Pulmonary artery endothelial cell (primary cell): Measurements from ENCODE around the gene SLC1A5. TPM values are rescaled to one million over a fixed set of nuclear protein-coding genes. Genes with fewer than 3 reads are reported as not detected.
"Not testable (repeated sequence)": the region's sequence is repeated elsewhere in the genome, so short reads cannot be mapped to it uniquely, and the experiment has no call there.

Source experiments
- DNase-seq: peaks from one replicate; pipeline ENCODE4 v3.0.0-alpha.2; 2011; ENCODE audit warnings: low read depth, low spot score
- total RNA-seq: library from RNA; depleted of rRNA; stranded (reverse); fragments of >200 nt; gene quantifications from 2 replicates; pipeline ENCODE4 v1.2.3, GENCODE V29; 2014

Gene SLC1A5
- total RNA-seq, 1 donor from 2014 or later: 54.9 TPM

- no peak for DNase-seq
Observed at GRCh38 chr19:46802152-46802551, 13.8 kb upstream of the SLC1A5 start.

GRCh38 chr19:46798713-46799112 is 10.3 kb upstream of the SLC1A5 start:
- no peak for DNase-seq

GRCh38 chr19:46797881-46798280 is 9.5 kb upstream of the SLC1A5 start:
- no peak for DNase-seq

GRCh38 chr19:46791944-46792343 is 3.5 kb upstream of the SLC1A5 start:
- DNase-seq: no peak

- no peak for DNase-seq
Observed at GRCh38 chr19:46789371-46789770, 977 bp upstream of the SLC1A5 start.

- no peak for DNase-seq
Observed at GRCh38 chr19:46788968-46789338, 559 bp upstream of the SLC1A5 start.

GRCh38 chr19:46787331-46788261 is 798 bp downstream of the SLC1A5 start:
- DNase-seq: no peak

- DNase-seq: no peak
Observed at GRCh38 chr19:46787040-46787330, 1.4 kb downstream of the SLC1A5 start.

- DNase-seq: no peak
Observed at GRCh38 chr19:46786236-46787039, 2.0 kb downstream of the SLC1A5 start.

- no peak for DNase-seq
Observed at GRCh38 chr19:46785980-46786235, 2.5 kb downstream of the SLC1A5 start.

GRCh38 chr19:46785054-46785979 is 3.1 kb downstream of the SLC1A5 start:
- DNase-seq: no peak

- DNase-seq: no peak
Observed at GRCh38 chr19:46784262-46785053, 3.9 kb downstream of the SLC1A5 start.

- no peak for DNase-seq
Observed at GRCh38 chr19:46783670-46784069, 4.7 kb downstream of the SLC1A5 start.

GRCh38 chr19:46782355-46783019 is 5.9 kb downstream of the SLC1A5 start:
- DNase-seq: no peak

- not testable (repeated sequence) for DNase-seq
Observed at GRCh38 chr19:46777956-46778645, 10.3 kb downstream of the SLC1A5 start.

- no peak for DNase-seq
Observed at GRCh38 chr19:46776927-46777911, 11.2 kb downstream of the SLC1A5 start.

GRCh38 chr19:46775642-46776258 is 12.6 kb downstream of the SLC1A5 start:
- no peak for DNase-seq

- no peak for DNase-seq
Observed at GRCh38 chr19:46773018-46773399, 15.4 kb downstream of the SLC1A5 start.
